HK-2 (cell line): ENCODE measurements around the gene CTCF.

Experiments
- DNase-seq: peaks from one replicate; pipeline ENCODE4 v3.0.0-alpha.2; 2018; ENCODE audit not compliant: unreplicated experiment

The CTCF gene

DNA sequence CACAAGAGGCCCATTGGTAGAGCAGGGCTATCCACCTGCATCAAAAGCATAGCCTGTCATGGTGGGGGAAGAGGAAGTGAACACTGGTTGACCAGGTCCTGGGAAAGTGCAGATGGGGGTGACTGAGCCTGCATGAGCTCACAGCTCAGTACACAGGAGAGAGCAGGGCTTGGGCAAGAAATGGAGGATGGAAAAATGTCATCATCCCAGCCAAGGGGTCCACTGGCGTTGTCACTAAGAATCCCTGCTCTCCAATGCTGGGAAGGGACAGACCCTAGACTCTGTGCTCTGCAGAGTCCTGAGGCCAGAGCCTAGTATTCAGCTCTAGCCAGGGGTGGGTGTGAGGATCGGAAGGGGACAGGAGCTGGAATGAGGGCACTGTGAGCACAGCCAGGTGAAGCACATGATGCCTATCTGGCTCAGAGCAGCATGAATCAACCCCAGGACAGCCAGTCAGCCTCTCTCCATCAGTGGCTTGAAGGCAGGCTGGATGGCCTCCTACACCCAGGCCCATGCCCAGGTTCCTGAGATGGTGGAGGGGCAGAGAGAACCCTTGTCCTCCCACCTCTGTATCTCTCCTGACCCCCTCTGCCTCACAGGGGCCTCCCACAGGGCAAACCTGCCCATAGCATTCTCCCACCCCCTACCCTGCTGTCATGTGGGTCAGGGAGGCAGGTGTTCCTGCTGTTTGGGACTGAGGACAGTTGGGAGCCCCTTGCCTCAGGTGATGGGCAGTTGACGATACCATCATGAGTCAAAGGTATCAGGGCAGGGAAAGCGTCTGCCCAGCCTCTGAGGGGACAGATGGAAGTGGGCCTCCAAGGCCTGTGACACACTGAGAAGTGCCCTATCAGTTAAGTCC lies 13.8 kb upstream of the CTCF start:
- no peak for DNase-seq

DNA sequence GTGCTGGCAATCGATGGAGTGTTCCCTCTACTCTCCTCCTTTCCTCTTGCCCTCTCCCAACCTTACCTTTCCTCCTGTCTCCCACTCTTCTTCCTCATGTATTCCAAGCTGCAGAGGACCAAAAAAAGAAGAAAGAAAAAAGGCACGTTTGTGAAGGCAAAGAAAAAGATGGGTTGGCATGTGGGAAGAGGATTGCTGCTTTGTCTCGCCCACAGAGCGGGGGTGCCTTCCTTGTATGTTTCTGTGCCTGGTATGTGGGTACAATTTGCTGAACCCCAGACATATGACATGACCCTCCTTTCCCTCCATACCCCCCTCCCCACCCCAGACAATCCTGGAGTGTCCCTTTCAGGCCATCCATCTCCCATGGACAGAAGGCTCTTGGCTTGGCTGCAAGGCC lies 13.1 kb upstream of the CTCF start:
- no peak for DNase-seq

DNA sequence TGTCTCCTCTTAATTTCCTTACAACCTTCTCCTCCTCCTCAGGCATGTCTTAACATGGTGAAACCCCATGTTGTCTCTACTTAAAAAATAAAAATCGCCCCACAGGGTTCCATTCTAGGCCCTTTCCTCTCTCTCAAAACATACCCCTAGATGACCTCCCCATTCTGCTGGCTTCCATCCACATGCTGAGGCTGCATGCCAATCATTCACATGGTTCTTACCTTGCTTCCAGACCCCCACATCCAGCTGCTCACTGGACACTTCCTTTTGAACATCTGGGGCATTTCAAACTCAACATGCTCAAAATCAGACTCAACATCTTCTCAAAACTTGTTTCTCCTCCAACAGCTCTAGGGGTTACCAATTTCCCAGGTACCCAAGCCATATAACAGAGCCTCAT lies 12.4 kb upstream of the CTCF start:
- no peak for DNase-seq

DNA sequence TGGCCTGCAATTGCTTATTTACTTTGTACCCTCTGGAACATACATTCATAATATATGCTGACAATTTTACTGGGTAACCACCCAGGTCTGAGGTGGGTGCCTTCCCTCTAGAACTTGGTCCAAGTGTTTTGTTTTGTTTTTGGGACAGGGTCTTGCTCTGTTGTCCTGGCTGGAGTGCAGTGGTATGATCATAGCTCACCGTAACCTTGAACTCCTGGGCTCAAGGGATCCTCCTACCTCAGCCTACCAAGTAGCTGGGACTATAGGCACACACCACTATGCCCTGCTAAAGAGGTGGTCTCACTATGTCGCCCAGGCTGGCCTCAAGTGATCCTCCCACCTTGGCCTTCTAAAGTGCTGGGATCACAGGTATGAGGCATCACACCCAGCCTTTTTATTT lies 11.2 kb upstream of the CTCF start:
- no peak for DNase-seq

DNA sequence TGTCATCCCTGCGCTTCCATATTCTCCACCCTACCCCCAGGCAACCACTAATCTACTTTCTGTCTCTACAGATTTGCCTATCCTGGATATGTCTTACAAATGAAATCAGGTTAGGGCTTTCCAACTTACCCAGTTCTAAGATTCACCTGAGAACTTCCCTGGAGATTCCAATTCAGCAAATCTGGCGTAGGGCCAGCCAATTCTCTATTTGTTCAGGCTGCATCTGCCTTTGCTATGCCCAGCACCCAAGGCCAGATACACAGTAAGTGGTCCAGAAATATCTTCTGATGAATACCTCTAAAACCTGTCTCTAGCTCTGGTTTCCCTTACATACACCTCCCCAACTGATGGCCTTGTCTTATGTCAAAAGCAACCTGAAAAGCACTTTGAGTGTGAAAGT lies 10.4 kb upstream of the CTCF start:
- no peak for DNase-seq

DNA sequence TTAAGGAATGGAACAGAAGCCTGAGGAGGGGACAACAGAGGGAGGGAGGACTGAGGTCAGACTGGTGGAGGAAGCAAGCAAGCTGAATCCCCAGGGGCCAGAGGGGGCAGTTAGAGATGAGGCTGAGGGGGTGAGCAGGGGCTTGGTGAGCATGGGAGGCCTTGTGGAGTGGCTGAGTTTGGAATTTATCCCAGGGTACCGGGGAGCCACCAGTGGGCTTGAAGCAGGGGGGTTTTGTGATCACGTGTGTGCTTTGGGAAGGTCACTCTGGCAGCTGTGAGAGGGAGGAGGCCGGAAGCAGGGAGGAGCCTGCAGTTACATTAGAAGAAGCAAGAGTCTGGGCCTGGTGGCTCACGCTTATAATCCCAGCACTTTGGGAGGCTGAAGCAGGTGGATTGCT lies 9.8 kb upstream of the CTCF start:
- no peak for DNase-seq

DNA sequence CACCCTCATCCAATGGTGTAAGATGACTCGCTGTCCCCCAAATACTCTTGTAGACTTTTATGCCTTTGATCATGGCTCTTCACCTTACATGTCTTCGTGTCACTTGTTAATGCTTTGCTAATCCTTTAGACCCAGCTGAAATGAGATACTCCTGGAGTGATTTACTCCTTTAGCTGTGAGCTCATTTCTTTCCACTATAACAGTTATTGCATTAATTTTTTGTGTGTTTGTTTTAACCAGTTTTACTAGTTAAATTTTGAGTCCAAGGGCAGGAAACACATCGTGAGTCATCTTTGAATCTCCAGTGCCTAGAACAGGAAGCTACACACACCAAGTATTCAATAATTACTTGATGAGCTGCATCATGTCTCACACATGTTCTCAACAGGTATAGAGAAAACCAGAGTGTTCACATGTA lies 6.5 kb upstream of the CTCF start:
- DNase-seq, result no peak

DNA sequence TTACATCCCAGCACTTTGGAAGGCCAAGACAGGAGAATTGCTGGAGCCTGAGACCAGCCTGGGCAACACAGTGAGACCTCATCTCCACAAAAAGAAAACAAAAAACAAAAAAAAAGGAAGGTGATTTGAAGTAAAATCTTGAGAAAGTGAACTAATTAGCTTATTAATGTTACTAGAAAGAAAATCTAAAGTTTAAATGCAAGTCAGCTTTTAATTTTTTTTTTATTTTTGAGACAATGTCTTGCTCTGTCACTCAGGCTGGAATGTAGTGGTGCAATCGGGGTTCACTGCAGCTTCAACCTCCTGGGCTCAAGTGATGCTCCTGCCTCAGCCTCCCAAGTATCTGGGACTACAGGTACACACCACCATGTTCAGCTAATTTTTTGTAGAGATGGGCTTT lies 3.5 kb upstream of the CTCF start:
- DNase-seq, result no peak

DNA sequence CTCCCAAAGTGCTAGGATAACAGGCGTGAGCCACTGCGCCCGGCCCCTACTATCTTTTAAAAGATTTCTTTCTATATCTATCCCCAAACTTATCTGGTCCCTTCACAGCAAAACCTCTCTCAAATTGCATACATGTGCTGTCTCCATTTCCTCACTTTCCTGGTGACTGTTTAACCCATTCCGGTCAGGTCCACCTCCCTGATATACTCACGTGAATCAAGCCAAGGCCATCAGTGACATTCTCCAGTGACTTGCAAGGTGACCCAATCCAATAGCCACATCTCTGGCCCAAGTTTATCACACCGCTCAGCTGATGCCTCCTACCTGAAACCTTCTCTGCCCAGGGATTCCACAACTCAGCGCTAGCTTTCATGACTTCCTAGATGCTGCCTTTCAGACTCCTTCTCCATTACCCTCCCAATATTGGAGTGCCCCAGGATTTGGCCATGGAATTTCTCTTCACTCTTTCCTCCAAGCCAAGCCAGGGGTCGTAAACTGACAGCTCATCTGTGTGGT lies 1.4 kb upstream of the CTCF start:
- DNase-seq, result no peak

DNA sequence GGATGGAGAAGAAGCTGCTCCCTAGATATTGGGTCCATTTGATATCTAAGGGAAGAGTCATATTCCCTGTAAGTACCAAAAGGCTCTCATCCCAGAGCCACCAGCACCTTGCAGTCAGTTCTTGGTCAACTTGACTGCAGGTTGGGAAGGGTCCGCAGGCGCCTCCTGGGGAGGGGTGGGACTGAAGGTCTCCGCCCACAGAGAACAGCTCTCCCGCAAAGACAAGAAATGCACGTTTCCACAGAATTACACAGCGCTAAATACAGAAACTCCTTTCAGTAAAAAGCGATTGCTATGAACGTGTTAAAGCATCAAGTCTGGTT lies 864 bp upstream of the CTCF start:
- no peak for DNase-seq

DNA sequence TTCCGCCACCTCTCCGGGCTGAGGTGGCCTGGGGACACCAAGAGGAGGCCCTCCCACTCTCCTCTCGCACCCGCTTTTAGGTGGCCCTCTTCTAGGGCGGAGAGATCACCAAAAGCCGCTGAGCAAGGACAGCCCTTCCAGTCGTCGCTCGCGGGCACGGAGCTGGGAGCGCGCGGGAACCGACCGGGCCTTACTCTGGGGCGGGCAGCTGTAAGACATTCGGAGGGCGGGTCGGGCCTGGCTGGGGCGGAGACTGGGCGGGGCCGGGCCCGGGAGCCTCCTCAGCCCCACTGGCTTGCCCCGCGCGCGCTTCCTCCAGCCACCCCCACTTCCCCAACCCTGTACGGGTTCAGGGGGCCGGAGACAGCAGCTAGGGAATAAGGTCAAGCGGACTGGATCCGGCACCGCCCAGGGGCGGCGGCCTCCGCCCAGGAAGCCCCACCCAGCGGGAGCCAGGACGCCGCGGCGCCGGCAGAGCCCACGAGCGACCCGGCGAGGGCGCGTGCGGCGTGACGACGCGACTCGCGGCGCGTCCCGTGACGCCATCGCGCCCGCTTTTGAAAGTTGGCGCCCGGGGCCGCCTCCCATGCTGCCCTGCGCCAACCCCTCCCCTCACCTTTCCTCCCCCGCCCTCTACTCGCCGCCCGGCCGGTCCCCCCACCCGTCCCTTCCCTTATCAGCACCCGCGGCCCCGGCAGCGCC lies 351 bp upstream of the CTCF start:
- peak; percentile 98 for DNase-seq

DNA sequence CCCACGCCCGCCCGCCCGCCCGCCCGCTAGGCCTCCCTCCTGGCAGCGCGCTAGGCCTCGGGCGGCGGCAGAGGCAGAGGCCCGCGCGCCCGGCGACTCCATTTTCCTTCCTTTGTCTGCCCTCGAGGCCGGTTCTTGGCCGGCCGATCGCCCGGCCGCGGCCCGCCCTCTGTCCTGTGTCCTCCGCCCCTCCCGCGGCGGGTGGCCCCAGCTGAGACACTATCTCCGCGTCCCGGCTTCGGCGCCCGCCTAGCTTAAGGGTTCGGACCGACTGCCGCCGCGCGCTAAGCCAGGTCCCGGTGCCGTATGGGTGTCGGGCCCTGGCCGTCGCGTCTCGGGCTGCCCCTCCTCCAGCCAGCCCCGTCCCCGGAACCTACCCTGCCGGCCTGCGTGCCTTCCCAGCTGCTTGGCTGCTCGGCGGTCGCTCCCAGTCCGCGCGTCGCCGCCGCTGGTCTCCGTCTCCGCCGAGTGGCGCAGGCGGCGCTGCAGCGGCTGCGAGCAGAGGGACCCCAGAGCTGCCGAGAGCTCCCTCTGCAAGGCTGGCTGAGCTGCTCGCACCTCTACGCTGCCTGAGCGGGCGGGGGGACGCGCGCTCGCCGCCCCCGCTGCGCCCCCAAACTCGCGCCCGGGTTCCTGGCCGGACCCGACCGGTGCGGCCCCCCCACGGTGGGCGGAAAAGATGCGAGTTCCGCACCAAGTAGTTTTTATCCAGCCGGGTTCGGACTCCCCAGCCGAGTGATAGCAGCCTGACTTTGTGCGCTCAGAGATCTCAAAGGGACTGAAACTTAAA lies 787 bp downstream of the CTCF start:
- peak; percentile 70 for DNase-seq

DNA sequence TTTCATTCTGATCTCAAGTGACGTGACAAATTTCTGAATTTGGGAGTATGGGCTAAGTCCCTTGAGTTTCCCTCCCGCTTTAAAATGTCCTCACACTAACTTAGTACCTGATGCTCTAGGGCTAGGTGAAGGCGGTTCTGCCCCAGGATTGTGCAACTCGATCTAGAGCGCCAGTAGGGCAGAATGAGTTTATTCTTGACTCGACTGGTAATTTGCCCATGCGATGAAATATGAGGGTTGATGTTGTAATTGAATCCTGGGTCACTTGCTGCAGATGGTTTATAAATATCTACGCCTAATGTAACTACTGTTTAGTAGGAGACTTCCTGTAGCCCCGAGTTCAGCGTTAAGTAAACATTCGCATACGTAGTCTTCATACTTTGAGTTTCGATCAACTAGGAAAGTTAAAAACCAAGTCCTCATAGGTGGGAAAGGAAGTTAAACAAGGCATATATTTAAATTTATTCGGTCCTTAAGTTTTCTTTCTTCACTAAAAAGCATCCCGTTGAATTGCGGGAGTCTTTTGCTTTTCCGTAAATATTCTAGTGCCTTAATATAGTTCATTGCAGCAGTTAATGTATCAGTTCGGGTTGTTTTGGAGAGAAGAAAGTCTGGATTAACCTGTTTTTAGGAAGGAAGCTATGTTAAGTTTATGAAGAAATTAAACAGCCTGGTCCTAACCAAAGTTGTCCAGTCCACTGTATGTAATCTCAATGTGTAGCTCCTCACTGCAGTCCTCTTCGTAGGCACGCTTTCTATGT lies 1.6 kb downstream of the CTCF start:
- no peak for DNase-seq

DNA sequence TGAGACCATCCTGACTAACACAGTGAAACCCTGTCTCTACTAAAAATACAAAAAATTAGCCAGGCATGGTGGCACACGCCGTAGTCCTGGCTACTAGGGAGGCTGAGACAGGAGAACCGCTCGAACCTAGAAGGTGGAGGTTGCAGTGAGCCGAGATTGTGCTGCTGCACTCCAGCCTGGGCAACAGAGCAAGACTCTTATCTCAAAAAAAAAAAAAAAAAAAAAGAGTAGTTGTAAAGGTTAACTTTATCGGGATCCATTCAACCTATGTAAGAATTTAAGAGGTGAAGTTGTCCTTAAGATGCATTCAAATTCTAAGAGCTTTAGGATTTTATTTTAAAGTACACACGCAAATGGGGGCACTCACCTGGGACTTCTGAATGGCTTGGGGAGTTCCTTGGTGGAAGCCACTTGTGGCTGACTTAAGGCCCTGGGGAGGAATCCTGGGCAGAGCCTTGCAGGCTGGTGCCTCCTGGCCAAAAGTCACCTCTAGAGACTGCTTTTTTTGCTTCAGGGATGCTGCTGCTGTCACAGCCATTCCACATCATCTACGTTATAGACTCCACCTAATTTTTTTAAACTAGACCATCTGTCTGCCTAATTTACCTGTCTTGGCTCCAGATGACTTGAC lies 3.3 kb downstream of the CTCF start:
- no peak for DNase-seq

DNA sequence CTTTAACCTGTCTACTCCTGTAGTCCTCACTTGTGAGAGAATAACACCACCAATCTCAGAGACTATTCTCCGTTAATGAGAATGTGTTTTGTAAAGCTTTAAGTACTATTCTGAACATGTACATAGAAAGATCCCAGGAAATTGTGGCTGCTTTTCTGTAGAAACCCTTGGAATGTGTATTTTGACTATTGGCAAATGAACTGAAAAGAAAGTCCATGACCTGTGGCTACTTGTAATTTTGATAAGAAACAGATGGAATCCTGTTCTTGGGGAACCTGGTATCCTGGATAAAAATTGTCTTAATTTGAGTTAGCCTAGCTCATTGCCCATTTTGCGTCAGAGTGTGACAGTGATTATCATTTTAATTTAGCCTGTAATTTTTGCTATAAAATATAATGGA lies 9.1 kb downstream of the CTCF start:
- no peak for DNase-seq

DNA sequence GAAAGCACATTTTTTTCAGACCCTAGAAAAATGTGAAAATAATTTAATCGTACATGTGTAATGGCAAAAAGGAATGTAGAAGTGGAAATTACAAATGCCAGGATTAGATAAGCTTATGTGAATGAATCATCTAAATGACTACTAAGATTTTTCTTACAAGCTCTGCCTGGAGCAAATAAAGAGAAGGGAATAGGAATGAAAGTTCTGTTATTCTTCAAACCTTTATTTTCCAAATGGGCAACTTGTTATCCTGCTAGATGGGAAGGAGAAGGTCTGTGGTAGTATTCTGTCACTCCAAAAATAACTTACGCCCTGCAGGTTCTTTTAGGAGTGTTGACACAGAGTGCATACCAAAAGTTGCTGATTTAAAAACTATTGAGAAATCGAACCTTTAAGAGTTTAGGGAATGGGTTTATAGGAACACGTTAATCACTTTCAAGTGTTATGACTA lies 9.7 kb downstream of the CTCF start:
- no peak for DNase-seq

DNA sequence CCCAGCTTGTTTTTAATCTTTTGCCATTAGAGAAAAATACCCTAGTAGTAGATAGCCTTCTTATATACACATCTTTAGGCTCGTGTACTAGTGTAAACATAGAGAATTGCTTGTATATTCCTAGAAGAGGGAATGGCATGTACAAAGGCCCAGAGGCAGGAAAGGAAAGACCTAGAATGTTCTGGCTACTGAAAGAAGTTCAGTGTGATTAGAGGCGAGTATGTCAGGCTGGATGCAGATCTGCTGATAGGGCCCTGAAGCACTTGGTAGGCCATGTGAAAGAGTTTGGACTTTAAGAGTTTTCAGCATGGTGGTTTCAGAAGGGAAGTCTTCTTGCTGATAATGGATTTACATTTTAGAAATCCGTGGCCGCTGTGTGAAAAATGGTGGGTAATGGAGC lies 17.4 kb downstream of the CTCF start:
- DNase-seq, result no peak

DNA sequence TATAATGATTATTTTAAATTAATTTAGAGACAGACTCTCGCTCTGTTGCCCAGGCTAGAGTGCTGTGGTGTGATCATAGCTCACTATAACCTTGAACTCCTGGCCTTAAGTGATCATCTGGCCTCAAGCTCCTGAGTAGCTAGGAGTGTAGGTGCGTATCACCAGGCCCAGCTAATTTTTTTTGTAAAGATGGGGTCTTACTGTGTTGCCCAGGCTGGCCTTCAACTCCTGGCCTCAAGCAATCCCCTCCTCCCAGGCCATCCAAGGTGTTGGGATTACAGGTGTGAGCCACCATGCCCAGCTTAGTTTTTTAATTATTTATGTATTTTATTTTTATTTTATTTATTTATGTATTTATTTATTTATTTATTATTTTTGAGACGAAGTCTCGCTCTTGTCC lies 17.9 kb downstream of the CTCF start:
- no peak for DNase-seq

DNA sequence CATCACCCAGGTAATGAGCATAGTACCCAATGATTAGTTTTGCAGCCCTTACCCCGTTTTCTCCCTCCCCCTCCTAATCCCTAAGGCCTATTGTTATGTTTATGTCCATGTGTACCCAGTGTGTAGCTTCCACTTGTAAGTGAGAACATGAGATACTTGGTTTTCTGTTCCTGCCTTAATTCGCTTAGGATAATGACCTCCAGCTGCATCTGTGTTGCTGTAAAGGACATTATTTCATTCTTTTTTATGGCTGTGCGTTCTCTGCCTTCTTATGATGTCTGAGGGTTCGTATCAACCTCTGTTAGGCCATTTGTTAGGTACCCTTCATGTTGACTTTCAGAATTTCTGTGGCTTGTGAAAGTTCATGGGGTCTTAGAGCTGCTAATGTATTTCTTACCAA lies 31.0 kb downstream of the CTCF start:
- no peak for DNase-seq

DNA sequence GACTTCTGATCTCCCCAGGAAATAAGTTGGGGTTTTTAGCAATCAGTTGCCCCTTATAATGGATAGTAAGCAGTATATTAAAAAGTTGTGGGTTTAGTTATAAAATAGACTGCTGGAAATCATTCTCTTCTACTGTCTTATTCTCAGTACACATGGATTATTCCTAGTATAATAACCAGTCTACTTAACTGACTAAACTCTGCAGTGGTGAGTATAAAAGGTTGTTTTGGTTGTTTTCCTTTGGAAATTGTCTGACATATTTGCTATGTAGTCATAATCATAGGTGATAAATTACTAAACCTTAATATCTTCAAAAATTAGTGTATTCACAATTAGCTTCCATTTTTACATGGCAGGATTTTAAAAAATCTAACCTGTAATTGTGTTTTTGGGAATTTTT lies 31.4 kb downstream of the CTCF start:
- DNase-seq, result no peak

DNA sequence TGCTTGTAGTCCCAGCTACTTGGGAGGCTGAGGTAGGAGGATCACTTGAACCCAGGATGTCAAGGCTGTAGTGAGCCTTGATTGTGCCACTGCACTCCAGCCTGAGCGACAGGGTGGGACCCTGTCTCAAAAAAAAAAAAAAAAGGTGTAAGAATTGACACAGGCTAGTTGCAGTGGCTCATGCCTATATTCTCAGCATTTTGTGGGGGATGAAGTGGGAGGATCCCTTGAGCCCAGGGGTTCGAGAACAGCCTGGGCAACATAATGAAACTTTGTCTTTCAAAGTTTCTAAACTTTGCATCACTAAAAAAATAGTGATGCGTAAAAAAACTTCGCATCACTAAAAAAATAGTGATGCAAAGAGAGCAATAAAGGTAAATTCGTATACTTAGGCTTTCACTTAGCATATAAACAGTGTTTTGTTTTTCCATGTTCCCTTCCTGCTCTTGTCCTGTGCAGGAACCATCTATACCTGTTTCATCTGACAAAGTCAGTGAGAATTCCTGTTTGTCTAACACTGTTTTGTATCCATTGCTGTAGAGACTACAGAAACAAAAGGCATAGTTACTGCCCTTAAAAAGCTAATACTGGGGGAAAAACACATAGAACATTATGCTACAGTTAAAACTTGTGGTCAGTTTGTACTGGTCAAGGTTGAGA lies 32.1 kb downstream of the CTCF start:
- DNase-seq, result no peak
